SHP77 (cell line): ENCODE data around the gene ARID1B.

Experiments
- DNase-seq, 2 experiments: peaks; one replicate each; lab custom pipeline; 2025; lab: John Stamatoyannopoulos, UW

The ARID1B gene

DNA sequence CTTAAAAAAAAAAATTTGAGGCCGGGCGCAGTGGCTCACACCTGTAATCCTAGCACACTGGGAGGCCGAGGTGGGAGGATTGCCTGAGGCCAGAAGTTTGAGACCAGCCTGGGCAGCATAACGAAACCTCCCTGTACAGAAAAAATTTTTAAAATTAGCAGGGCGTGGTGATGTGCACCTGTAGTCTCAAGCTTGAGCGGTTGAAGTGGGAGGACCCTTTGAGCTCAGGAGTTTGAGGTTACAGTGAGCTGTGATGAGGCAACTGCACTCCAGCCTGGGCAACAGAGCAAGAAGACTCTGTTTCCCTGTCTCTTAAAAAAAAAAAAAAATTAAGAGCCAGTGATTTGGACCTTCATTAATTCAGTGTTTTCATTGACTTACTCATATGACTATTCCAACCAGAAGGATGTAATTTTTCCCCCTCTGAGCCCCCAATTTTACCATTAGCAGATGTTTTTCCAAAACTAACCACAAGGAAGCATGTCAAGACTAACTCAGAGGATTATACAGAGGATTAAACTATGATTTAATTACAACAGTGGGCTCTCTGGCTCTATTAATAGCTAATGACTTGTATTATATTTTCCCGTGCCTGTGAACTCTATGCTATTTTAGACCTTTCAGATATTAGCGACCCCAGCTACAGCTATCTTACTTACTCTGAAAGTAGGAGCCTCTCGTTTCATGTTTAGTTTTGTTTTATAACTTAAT, 75.1 kb downstream of the ARID1B start:
- DNase-seq: no peak

DNA sequence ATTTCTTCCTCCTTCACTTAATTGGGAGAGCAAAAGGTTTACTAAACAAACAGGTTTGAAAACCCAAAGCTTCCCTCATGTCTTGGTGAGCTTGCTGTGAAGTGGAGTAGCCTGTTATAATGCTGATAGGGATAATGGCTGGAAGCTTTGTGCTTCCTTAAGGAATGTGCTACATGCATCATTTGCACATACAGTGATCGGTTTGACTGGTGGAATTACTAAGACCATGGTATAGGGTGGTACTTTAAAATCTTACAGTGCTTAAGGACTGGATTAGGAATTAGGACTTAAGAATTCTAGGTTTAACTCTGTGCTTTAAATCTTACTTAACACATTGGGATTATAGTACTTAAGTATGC, 75.7 kb downstream of the ARID1B start:
- DNase-seq: no peak

DNA sequence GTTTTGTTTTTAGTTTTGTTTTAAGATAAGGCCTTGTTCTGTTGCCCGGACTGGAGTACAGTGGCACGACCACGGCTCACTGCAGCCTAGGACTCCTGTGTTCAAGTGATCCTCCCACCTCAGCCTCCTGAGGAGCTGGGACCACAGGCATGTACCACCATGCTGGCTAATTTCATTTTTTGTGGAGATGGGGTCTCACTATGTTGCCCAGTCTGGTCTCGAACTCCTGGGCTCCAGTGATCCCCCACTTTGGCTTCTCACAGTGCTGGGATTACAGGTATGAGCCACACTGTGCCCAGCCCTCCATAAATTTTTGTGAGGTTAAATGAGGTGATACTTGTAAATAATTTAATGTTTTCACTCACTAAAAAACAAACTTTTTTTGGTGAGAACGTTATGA, 76.6 kb downstream of the ARID1B start:
- DNase-seq: no peak

DNA sequence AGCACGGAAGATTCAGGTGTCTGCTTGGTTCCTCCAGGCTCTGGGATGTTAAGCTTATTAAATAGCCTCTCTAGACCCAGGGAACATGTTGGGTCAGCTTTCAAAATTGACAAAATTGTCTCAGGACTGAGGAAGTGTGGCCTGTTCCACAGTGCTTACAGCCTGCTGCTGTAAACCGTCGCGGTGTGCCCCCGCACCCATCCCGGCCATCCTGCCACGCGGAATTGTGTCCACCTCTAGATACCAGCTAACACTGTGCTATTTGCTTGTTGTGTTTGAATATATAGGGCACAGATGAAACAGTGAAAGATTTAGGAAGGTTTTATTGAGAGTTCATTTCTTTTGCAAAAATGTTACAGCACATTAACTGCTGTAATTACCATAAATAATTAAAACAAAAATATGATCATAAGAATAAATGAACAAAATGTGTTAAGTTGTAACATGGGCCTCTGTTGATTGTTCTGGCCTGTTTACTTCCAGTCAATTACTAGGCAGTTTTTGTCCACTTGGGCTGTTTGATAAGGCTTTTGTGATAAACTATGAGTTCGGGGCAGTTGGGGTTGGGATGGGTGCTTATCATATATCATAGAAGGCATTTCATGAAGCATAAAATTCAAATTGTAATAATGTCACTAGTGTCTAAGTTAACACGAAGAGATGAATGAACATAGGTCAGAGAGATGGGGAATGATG, 77.4 kb downstream of the ARID1B start:
- DNase-seq: no peak

DNA sequence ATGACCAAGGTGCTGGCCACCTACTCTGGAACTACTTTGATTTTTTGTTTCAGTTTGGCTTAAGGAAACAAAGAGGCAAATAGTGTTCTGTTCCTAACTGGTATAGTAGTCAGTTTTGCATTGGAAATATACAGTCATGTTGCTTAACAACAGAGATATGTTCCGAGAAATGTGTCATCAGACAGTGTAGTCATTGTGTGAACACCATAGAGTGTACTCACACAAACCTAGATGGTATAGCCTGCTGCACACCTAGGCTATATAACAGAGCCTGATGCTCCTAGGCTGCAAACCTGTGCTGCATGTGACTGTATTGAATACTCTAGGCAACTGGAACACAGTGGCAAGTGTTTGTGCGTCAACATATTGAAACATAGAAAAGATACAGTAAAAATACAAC, 80.4 kb downstream of the ARID1B start:
- no peak for DNase-seq

DNA sequence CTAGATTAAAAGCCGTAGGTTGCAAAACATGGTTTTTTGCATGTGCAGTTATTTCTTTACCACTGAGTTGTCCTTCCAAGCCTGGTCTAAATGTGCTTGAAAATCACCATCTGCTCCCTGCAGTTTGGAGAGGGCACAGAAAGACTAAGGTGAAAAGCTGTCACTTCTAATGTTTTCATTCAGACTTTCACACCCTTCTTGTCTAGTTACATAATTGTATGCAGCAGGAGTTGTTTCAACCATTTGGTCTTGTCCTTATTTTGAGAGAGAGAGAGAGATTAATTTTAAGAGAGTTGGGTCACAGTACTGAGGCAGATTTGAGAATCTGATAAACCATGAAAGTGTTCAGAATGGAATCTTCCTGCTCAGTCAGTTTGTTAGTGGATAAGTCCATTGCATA, 82.5 kb downstream of the ARID1B start:
- DNase-seq: no peak

DNA sequence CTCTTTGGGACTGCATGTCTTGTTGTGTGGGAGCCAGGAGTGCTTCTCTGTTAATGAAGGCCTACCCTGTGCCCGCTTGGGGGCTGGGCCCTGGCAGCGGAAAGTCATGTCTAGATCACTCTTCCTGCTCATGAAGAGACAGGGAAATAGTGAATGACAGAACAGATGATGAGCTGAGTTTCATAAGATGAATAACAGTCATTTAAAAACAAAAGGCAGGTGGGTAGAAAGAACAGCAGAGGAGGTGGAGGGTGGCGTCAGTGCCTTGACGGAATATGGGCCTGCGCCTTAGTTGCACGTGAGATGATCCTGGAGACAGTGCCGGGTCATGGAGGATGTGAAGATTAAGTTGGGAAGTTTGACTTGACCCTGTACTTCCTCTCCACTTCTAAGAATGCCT, 85.5 kb downstream of the ARID1B start:
- DNase-seq: no peak

DNA sequence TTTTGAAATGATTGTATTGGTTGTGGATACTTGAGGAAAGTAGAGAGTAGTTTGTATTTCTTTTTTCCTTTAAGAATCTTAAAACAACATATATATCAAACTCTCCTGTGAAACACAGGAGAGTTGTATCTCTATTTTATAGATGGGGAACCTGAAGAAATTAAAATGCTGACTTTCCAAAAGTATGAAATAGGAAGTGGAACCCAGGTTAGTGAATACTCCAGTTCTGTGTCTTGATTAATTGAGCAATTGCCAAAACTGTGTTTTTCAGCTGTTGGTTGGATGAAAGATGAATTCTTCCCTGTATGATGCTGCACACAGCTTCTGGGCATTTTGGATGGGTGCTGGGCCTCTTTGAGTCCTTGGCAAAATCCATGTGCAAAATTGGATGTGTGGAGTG, 86.3 kb downstream of the ARID1B start:
- DNase-seq: no peak

DNA sequence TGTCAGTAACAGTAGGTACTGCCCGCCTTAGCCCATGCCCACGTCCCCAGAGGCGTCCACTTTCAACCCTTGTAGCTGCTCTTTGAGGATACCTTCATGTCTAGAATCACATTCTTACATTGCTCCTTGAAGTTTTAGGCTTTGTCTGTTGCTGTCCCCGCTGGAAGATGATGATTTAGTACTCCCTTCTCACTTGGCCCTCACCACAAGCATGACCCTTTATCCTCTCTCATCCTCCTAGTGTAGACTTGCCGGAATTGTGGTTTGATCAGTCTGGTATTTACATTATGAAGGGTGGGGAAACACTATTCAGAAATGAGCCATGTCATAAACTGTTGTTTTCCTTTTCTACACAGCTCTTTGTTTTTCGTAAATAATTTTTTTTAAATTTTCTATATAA, 87.4 kb downstream of the ARID1B start:
- no peak for DNase-seq

DNA sequence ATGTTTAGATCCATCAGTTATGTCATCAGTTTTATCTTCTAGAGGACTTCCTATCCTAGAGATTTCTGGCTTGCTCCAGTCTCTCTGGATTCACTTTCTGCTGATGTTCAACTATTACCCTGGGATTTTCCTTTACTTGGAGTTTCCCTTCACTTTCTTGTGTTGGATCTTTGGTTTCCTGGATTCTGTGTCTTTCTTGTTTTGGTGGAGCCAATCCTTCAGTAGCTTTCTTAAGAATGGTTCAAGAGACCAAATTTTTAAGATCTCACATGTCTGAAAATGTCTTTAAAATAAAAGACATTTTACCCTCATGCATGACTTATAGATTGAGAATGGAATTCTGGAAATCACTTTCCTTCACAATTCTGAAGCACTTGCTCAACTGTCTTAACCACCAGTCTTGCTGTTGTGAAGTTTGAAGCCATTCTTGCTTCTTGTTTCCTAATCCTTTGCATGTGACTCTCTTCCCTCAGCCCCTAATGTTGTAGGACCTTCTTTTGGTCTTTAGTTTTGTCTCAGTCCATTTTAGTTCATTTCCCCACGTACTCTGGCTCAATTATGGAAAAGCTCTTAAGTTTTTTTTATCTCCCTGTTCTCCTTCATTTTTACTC, 87.9 kb downstream of the ARID1B start:
- no peak for DNase-seq

DNA sequence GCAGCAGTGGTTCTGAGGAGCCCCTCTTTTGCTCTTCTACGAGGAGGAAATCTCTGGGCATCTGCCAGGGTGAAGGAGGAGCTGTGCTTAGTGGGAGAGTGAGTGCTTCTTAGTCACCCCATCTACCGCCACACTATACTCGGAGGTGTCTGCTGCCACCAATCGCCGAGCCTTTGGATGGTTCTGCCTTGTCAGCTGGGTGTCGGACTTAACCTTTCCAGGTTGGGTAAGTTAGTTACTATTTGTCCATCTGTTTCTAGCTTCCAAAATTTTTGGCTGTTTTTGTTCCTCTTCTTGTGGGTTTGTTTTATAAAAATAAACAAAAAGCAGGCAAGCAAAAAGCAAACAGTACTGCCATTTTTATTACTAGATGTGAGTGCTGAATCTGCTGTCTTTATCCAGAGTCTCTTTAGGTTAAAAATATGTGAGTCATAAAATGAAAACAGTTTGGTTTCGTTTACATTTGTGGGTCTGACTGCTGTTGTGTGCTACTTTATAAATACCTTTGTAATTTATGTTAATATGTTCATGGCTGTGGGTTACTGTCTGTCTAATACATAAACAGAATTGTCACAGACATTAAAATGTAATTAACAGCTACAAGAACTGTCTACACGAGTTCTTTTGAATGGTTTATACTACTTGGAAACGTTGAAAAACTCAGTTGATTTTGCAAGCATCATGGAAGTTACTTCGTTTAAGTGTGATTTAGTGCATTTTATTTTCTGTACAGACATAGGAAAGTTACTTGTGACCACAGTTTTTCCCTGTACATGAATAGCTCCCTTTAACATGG, 89.2 kb downstream of the ARID1B start:
- DNase-seq: no peak

DNA sequence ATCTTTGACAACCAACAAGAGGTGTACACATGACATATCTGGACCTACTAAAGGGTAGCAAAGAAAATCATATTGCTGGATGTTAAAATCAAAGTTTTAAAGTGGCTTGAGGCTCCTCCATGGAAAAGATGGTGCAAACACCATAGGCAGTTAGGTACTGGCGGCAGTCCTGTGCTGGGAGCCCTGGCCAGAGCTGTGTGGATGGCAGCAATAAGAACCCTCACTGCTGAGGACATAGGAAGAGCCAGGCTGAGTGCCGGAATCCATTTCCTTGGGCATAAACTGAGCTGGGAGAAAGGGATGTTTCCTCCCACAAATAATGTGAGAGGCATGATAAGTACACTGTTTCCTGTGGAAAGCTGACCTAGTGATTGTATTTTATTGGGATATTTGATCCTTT, 89.9 kb downstream of the ARID1B start:
- DNase-seq: no peak

DNA sequence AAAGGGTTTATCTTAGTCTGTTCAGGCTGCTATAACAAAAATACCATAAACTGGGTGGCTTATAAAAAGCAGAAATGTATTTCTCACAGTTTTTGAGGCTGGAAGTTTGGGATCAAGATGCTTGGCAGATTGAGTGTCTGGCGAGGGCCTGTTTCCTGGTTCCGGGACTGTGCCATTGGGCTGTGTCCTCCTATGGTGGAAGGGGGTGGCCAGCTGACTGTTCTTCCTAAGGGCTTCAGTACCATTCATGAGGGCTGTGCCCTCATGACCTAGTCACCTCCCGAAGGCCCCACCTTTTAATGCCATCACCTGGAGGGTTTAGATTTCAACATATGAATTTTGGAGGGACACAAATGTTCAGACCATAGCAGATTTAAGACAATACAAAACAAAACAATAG, 91.2 kb downstream of the ARID1B start:
- no peak for DNase-seq

DNA sequence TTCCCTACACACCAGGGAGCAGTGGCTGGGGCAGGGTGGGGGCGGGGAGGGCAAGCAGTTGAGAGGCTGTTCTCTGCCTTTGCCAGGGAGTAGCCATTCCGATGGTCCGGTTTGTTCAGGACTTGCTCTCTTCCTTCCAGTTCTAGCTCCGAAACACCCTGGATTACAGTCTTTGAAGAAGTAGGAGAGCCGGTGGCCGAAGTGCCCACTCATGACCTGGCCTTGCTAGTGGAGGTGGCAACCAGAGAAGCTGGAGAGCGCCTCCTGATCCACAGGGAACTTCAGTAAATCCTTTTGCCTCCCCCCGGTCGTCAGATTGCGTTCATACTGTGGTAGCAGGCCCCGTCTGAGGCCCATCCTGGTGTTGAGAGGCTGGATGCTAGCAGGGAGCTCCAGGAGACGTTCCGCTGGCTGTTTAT, 92.8 kb downstream of the ARID1B start:
- DNase-seq: no peak

DNA sequence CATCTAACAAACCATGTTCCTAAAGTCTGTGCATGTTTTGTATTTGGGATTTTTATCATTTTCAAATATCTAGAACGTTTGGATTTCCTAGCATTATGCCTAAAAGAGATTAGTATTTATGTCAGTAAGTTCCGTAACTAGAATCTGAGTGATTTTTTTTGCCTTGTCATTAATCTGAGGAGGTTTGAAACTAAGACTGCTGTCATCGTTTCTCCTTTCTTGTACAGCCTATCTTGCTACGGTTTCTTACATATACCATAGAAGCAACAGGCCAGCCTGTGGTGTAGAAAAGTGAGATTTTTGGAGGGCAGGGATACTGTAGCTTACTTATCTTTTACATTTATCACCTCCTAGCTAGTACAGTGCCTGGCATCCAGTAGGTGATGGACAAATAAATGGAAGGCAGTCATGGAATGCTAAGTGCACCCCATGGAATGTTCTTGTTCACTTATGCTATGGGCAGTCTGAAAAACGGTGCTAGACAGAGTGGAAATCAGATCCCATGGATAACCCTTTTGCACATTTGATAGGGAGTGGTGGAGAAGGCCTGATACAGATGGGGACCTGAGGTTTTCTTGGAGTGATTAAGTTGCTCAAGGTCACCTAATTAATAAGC, 93.9 kb downstream of the ARID1B start:
- DNase-seq: no peak

DNA sequence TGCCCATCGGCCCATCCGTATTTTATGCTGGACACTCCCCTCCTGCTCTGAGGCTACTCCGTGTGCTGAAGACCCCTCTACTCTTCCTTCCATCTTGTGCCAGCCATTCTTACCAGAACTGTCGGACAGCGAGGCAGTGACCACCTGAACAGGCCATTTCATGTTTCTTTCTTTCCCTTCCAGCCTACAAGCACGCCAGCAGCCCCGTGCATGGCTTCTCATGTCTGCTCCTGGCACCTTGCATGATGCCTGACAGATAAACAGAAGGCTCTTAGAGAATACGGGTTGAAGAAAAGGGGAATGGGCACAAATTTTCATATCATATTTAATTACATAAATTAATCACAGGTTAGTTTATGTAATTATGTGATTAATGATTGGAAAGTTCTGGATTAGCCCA, 95.7 kb downstream of the ARID1B start:
- DNase-seq: no peak

DNA sequence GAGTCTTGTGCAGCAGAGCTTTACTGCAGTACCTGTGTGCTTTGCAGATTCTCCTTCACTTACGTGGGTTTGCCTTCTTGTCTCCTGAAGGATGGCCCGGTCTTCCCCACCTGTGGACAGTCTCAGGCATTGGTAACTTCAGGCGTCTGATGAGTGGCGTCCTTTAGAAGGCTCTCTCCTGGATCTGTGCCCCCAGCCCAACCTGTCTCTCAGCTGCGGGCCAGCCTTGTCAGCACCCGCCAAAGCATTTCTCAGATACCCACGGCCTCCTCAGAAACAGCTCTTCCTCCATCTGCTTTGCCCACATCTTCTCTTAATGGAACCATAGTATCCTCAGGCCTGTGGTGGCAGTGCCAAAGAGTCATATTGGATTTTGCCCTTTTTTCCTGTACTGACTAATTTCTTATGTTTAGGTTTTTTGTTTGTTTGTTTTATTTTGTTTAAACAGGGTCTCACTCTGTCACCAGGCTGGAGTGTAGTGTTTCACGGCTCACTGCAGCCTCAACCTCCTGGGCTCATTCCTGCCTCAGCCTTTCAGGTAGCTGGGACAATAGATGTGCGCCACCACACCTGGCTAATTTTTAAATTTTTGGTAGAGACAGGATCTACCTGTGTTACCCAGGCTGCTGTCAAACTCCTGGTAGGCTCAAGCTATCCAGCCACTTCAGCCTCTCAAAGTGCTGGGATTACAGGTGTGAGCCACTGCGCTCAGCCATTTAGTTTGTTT, 96.6 kb downstream of the ARID1B start:
- DNase-seq: no peak

DNA sequence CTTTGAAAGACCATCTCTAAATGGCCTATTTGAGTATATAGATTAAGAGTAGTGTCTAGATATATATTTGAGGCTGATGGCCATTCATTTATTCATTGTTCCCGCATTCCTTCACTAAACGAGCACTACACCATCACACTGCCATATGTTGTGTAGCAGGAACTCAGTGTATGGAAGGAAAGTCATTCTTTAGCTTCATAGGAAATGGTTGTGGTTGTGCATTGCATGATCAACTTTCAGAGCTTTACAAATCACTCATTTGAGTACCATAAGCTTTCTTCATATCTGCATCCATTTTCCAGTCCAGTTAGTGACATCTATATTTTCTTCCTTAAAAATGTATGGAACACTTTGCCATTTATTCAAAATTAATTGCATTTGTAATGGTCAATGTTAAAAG, 97.9 kb downstream of the ARID1B start:
- DNase-seq: no peak

DNA sequence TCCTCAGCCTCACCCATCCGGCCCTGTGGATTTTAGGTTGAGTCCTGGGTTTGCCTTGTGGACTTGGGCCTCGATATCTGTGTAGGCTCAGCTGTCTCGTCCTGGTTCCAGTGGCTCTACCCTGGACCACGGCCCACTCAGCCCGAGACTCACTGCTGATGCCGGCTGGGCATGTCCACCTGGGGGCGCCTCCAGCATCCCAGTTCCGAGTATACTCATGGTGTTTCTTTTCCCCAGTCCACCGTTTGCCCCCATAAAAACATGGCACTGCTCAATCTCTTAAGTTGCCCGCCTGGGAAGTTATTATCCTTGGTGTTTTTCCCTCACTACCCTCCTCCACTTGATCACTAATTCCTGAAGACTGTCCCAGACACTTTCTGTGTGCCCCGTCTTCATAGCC, 99.1 kb downstream of the ARID1B start:
- no peak for DNase-seq

DNA sequence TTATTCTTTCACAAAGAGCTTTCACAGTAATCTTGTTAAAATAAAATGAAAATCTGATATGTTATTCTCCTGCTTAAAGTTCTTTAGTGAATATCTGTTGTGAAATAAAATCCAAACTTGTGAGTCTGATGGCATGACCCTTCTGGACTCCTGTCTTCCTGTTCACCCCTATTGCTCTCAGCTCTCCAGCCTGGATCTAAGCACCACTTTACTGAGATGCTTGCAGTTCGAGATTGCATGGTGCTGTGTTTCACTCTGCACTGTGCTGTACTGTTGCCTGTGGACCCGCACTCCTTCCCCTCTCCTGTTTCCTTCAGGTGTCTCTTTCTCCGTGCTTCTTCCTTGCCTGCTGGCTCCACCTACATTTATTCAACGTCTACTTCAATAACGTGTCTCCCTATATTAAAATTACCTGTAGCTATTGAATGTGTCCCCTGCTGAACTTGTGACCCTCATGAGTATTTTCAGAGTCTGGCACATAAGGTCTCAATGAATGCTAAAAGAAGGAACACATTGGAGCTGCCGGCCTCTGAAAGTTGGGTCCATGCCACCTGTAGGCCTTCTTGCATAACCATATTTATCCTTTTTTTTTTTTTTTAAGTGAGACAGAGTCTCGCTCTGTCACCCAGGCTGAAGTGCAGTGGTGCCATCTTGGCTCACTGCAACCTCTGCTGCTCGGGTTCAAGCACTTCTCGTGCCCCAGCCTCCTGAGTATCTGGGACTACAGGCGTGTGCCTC, 100.1 kb downstream of the ARID1B start:
- DNase-seq: no peak

DNA sequence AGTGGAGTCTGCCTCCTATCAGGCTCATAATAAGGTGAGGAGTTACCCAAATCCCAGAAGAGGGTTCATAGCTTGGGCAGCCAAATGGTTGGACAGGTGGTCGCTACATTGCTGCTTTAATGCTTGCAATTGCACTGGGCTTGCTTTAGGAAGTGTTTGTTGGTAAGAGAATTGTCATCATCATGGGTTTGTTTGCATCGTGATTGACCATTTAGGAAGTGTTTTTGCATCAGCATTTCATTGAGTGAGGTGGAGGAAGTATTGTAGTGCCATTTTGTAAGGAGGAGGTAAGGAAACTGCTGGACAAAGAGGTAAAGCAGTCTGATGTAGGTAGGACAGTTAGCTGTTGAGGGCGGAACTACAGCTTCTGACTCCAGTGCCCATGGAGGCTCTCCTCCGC, 101.5 kb downstream of the ARID1B start:
- DNase-seq: no peak
